ENCODE data around the gene CENPX.

Gene CENPX

GRCh38 chr17:82061047-82061925 lies 38.6 kb upstream of the CENPX start:
- Histone ChIP-seq H3K9ac (ENCODE audit: low read depth in 1 of 2, low read length in 2 of 2) (no peak overlapping the region), H3K27me3 (ENCODE audit: control insufficient read depth in 2 of 2, insufficient read depth in 2 of 2, low read length in 2 of 2) (no peaks in the 10 kb centered on the region), H3K9me3 (ENCODE audit: control insufficient read depth in 2 of 2, low read length in 2 of 2) (no peaks in the 10 kb centered on the region), H3K4me3 (ENCODE audit: low read length in 2 of 2) (no peak overlapping the region), H3K27ac (ENCODE audit: low read depth in 2 of 2, low read length in 2 of 2) (no peak overlapping the region), H3K4me1 (ENCODE audit: control insufficient read depth in 2 of 2, insufficient read depth in 2 of 2, low read length in 2 of 2) (peaks cover 12 to 15% of the 10 kb centered on the region in 2 donors), H3K36me3 (ENCODE audit: control insufficient read depth in 2 of 2, insufficient read depth in 2 of 2, low read length in 2 of 2) (peaks cover 54 to 57% of the 10 kb centered on the region in 2 donors)

DNA sequence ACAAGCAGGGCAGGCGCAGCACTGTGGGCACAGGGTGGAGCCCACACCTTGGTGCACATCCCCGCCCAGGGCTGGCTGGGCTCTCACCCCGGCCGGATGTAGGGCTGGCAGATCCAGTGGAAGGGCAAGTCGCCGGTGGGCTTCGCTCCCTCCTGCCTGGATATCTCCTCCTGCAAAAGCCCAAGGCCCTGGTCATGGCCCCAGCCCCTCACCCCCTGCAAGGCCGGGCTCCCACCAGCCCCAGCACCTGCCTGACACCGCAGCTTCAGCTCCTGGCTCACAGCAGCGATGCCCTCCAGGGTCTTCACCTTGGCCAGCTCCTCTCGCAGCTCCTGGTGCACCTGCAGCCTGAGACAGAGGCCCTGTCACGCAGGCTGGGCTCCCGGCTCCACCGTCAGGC lies 37.9 kb upstream of the CENPX start:
- peaks cover 60 to 63% of the 10 kb centered on the region in 2 donors for H3K36me3 ChIP-seq (ENCODE audit: control insufficient read depth in 2 of 2, insufficient read depth in 2 of 2, low read length in 2 of 2)
- H3K9ac ChIP-seq (ENCODE audit: low read depth in 1 of 2, low read length in 2 of 2): no peak overlapping the region
- peaks cover 11 to 12% of the 10 kb centered on the region in 2 donors for H3K4me1 ChIP-seq (ENCODE audit: control insufficient read depth in 2 of 2, insufficient read depth in 2 of 2, low read length in 2 of 2)
- H3K4me3 ChIP-seq (ENCODE audit: low read length in 2 of 2): no peak overlapping the region
- H3K27me3 ChIP-seq (ENCODE audit: control insufficient read depth in 2 of 2, insufficient read depth in 2 of 2, low read length in 2 of 2): no peaks in the 10 kb centered on the region
- H3K9me3 ChIP-seq (ENCODE audit: control insufficient read depth in 2 of 2, low read length in 2 of 2): no peaks in the 10 kb centered on the region
- H3K27ac ChIP-seq (ENCODE audit: low read depth in 2 of 2, low read length in 2 of 2): no peak overlapping the region

GRCh38 chr17:82060001-82060380 lies 37.3 kb upstream of the CENPX start:
- Histone ChIP-seq H3K9me3 (ENCODE audit: control insufficient read depth in 2 of 2, low read length in 2 of 2) (no peaks in the 10 kb centered on the region), H3K9ac (ENCODE audit: low read depth in 1 of 2, low read length in 2 of 2) (no peak overlapping the region), H3K36me3 (ENCODE audit: control insufficient read depth in 2 of 2, insufficient read depth in 2 of 2, low read length in 2 of 2) (peaks cover 64 to 66% of the 10 kb centered on the region in 2 donors), H3K4me3 (ENCODE audit: low read length in 2 of 2) (no peak overlapping the region), H3K27ac (ENCODE audit: low read depth in 2 of 2, low read length in 2 of 2) (no peak overlapping the region), H3K4me1 (ENCODE audit: control insufficient read depth in 2 of 2, insufficient read depth in 2 of 2, low read length in 2 of 2) (peaks cover 10 to 12% of the 10 kb centered on the region in 2 donors), H3K27me3 (ENCODE audit: control insufficient read depth in 2 of 2, insufficient read depth in 2 of 2, low read length in 2 of 2) (no peaks in the 10 kb centered on the region)

GRCh38 chr17:82059272-82060000 lies 36.8 kb upstream of the CENPX start:
- Histone ChIP-seq H3K27ac (ENCODE audit: low read depth in 2 of 2, low read length in 2 of 2) (no peak overlapping the region), H3K9ac (ENCODE audit: low read depth in 1 of 2, low read length in 2 of 2) (no peak overlapping the region), H3K9me3 (ENCODE audit: control insufficient read depth in 2 of 2, low read length in 2 of 2) (no peaks in the 10 kb centered on the region), H3K4me1 (ENCODE audit: control insufficient read depth in 2 of 2, insufficient read depth in 2 of 2, low read length in 2 of 2) (peaks cover 4 to 6% of the 10 kb centered on the region in 2 donors), H3K4me3 (ENCODE audit: low read length in 2 of 2) (no peak overlapping the region), H3K27me3 (ENCODE audit: control insufficient read depth in 2 of 2, insufficient read depth in 2 of 2, low read length in 2 of 2) (no peaks in the 10 kb centered on the region), H3K36me3 (ENCODE audit: control insufficient read depth in 2 of 2, insufficient read depth in 2 of 2, low read length in 2 of 2) (peaks cover 69 to 71% of the 10 kb centered on the region in 2 donors)

- Histone ChIP-seq H3K4me3 (ENCODE audit: low read length in 2 of 2) (no peak overlapping the region), H3K36me3 (ENCODE audit: control insufficient read depth in 2 of 2, insufficient read depth in 2 of 2, low read length in 2 of 2) (peaks cover 74 to 75% of the 10 kb centered on the region in 2 donors), H3K4me1 (ENCODE audit: control insufficient read depth in 2 of 2, insufficient read depth in 2 of 2, low read length in 2 of 2) (peaks cover 0 to under 1% of the 10 kb centered on the region in 2 donors), H3K9me3 (ENCODE audit: control insufficient read depth in 2 of 2, low read length in 2 of 2) (no peaks in the 10 kb centered on the region), H3K9ac (ENCODE audit: low read depth in 1 of 2, low read length in 2 of 2) (no peak overlapping the region), H3K27me3 (ENCODE audit: control insufficient read depth in 2 of 2, insufficient read depth in 2 of 2, low read length in 2 of 2) (no peaks in the 10 kb centered on the region), H3K27ac (ENCODE audit: low read depth in 2 of 2, low read length in 2 of 2) (no peak overlapping the region)
These were observed 36.2 kb upstream of the CENPX start for GRCh38 chr17:82058855-82059249.

DNA sequence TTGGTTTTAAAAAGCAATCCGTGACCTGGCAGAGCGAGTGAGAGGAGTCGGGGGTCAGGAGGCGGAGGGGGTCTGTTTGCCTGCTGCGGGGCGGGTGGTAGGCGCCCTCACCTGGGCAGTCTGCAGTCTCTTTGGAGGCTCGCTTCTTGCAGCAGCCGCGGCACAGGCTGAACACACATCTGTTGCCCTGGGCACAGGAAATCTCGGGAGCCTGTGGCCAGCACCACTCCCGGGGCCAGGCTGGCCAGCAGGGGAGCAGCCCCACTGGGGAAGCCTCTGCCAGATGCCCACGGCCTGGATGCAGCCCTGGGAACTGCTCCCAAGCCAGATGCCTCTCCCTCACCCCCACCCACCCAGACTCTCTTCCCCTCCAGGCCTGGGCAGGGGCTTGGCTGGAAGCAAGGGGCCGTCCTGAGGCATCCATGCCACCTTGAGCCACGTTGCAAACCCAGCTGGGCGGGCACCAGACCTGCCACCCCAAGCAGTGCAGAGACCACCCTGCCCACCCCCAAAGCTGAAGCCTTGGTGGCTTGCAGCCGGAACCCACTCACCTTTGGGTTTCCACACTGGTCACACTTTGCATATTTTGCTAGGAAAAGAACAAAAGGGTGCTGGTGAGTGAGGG lies 35.7 kb upstream of the CENPX start:
- H3K4me1 ChIP-seq (ENCODE audit: control insufficient read depth in 2 of 2, insufficient read depth in 2 of 2, low read length in 2 of 2): peaks cover 0 to 2% of the 10 kb centered on the region in 2 donors
- H3K27ac ChIP-seq (ENCODE audit: low read depth in 2 of 2, low read length in 2 of 2): no peak overlapping the region
- H3K9me3 ChIP-seq (ENCODE audit: control insufficient read depth in 2 of 2, low read length in 2 of 2): no peaks in the 10 kb centered on the region
- H3K36me3 ChIP-seq (ENCODE audit: control insufficient read depth in 2 of 2, insufficient read depth in 2 of 2, low read length in 2 of 2): peaks cover 71 to 72% of the 10 kb centered on the region in 2 donors
- H3K4me3 ChIP-seq (ENCODE audit: low read length in 2 of 2): no peak overlapping the region
- no peaks in the 10 kb centered on the region for H3K27me3 ChIP-seq (ENCODE audit: control insufficient read depth in 2 of 2, insufficient read depth in 2 of 2, low read length in 2 of 2)
- no peak overlapping the region for H3K9ac ChIP-seq (ENCODE audit: low read depth in 1 of 2, low read length in 2 of 2)

DNA sequence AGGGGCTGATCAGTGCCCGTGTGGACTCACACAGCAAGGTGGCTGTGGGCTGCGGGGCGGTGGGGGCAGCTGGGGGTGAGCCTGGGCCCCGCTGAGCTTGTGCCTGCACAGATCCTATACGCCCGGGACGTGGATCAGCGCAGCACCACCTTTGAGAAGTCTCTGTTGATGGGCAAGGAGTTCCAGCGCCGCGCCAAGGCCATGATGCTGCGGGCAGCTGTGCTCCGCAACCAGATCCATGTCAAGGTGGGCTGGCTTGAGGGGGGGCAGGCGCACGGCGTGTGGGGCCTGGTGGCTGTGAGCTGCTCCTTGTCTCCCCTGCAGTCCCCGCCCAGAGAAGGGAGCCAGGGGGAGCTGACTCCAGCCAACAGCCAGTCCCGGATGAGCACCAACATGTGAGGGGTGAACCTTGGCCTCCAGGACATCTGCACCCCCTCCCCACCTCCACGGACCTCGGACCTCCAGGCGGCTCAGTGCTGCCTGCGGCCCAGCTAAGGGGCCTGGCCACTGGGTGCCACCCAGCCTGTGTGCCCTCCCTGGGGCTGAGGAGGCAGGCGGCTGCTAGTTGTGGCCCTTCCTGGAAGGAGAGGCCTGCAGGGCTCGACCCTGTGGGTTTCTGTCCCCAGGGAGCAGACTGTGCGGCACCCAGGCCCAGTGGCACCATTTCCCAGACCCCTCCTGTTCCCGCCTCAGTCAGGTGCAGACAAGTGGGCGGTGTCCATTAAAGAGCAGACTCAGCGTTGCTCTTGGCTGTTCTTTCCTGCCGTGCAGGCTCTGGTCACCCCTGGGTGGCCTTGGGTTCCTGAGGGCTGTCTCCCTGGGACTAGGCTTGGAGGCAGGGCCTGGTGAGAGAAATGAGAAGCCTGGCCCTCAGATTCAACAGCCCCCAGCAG lies 34.3 kb upstream of the CENPX start:
- Histone ChIP-seq H3K27ac (ENCODE audit: low read depth in 2 of 2, low read length in 2 of 2) (no peak overlapping the region), H3K4me1 (ENCODE audit: control insufficient read depth in 2 of 2, insufficient read depth in 2 of 2, low read length in 2 of 2) (peaks cover 10 to 14% of the 10 kb centered on the region in 2 donors), H3K4me3 (ENCODE audit: low read length in 2 of 2) (no peak overlapping the region), H3K9ac (ENCODE audit: low read depth in 1 of 2, low read length in 2 of 2) (no peak overlapping the region), H3K36me3 (ENCODE audit: control insufficient read depth in 2 of 2, insufficient read depth in 2 of 2, low read length in 2 of 2) (peaks cover 61 to 68% of the 10 kb centered on the region in 2 donors), H3K27me3 (ENCODE audit: control insufficient read depth in 2 of 2, insufficient read depth in 2 of 2, low read length in 2 of 2) (no peaks in the 10 kb centered on the region), H3K9me3 (ENCODE audit: control insufficient read depth in 2 of 2, low read length in 2 of 2) (no peaks in the 10 kb centered on the region)

DNA sequence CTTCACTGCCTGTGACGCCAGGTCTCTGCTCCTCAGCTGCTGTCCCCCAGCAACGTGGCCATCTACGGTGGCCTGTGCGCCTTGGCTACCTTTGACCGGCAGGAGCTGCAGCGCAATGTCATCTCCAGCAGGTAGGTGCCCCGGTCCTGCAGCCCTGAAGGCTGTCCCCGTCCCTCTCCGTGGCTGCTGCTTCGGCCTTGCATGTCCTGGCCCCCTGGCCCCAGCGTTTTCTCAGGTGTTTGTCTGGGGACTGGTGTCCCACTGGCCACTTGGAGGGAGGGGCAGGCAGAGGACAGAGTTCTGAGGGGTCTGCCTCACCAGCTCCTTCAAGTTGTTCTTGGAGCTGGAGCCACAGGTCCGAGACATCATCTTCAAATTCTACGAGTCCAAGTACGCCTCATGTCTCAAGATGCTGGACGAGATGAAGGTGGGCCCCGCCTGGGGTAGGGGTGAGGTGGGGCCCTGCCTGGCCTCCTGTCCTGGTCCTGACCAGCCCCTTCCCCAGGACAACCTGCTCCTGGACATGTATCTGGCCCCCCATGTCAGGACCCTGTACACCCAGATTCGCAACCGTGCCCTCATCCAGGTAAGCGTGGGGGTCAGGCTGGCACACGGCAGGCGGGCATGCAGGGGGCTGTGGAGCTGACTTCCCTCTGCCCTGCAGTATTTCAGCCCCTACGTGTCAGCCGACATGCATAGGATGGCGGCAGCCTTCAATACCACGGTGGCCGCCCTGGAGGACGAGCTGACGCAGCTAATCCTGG lies 33.5 kb upstream of the CENPX start:
- H3K9me3 ChIP-seq (ENCODE audit: control insufficient read depth in 2 of 2, low read length in 2 of 2): no peaks in the 10 kb centered on the region
- no peak overlapping the region for H3K4me3 ChIP-seq (ENCODE audit: low read length in 2 of 2)
- H3K27me3 ChIP-seq (ENCODE audit: control insufficient read depth in 2 of 2, insufficient read depth in 2 of 2, low read length in 2 of 2): no peaks in the 10 kb centered on the region
- H3K9ac ChIP-seq (ENCODE audit: low read depth in 1 of 2, low read length in 2 of 2): no peak overlapping the region
- peaks cover 53 to 61% of the 10 kb centered on the region in 2 donors for H3K36me3 ChIP-seq (ENCODE audit: control insufficient read depth in 2 of 2, insufficient read depth in 2 of 2, low read length in 2 of 2)
- peaks cover 10 to 14% of the 10 kb centered on the region in 2 donors for H3K4me1 ChIP-seq (ENCODE audit: control insufficient read depth in 2 of 2, insufficient read depth in 2 of 2, low read length in 2 of 2)
- H3K27ac ChIP-seq (ENCODE audit: low read depth in 2 of 2, low read length in 2 of 2): no peak overlapping the region

Measured in mucosa of rectum (tissue), 2 donors.